ENCODE measurements around the gene KLK15. TPM values are rescaled to one million over a fixed set of nuclear protein-coding genes. Genes with fewer than 3 reads are reported as not detected.

The KLK15 gene
- total and polyA plus RNA-seq, 10 of the 15 experiments (the other 5 are each of a cell fraction or from before 2014, with no cell fraction given), result 0.04 to 0.08 TPM; not detected in 8

GRCh38 chr19:50822661-50823208, 10.6 kb downstream of the KLK15 start (continued):
- TF ChIP-seq PRDM15 (CRISPR knock-in tag; IDR thresholded peaks at IDR 0.05), result no peak
- no peak for TF ChIP-seq CHD4 (IDR thresholded peaks at IDR 0.05)
- TF ChIP-seq RBBP5 (conservative IDR thresholded peaks at IDR 0.05), result no peak
- TF ChIP-seq ASH2L (IDR thresholded peaks at IDR 0.05; ENCODE audit: borderline replicate concordance, low read depth), result no peak
- TF ChIP-seq NFIC (IDR thresholded peaks at IDR 0.05; ENCODE audit: low read depth, low read length), result no peak
- no peak for TF ChIP-seq CBX3 (IDR thresholded peaks at IDR 0.05; ENCODE audit: borderline replicate concordance, low read depth)
- no peak for TF ChIP-seq SP1 (IDR thresholded peaks at IDR 0.05; ENCODE audit: low read depth, low read length)
- no peak for TF ChIP-seq E2F4 (IDR thresholded peaks at IDR 0.05; ENCODE audit: low read depth, low read length)
- no peak for TF ChIP-seq NRF1 (conservative IDR thresholded peaks at IDR 0.05; ENCODE audit: low read depth, low read length)
- no peak for TF ChIP-seq ZSCAN29 (IDR thresholded peaks at IDR 0.05)
- TF ChIP-seq POU2F2 (IDR thresholded peaks at IDR 0.05; ENCODE audit: borderline replicate concordance, low read depth, low read length), result no peak
